ENCODE results near the gene KRTCAP3. TPM values are rescaled to one million over a fixed set of nuclear protein-coding genes. Genes with fewer than 3 reads are reported as not detected.

The KRTCAP3 gene
- total and polyA plus RNA-seq, 9 of the 15 experiments (the other 6 are each of a cell fraction or from before 2014, with no cell fraction given): 0.24 to 1.4 (median 0.73) TPM

DNA sequence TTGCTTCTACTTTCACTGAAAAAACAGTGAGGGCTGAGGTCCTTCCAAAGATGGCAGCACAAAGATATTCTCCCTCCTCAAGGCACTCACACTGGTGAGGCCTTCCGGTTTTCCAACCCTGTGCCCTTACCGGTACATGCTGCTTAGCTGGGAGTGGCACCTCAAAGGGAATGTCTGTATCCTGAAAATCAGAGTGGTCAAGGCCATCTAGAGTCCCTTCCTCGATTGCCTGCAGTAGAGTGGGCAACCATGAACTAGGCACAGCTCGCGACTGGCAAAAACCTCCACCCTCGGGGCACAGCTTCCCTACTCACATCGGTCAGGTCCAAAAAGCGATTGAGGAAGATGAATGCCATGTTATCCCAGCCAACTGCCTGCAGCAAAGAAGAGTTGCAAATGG lies 3.4 kb downstream of the KRTCAP3 start:
- no peak for TF ChIP-seq ARID3B (CRISPR knock-in tag; IDR thresholded peaks at IDR 0.05; ENCODE audit: borderline replicate concordance)
- TF ChIP-seq, protein P1, sequence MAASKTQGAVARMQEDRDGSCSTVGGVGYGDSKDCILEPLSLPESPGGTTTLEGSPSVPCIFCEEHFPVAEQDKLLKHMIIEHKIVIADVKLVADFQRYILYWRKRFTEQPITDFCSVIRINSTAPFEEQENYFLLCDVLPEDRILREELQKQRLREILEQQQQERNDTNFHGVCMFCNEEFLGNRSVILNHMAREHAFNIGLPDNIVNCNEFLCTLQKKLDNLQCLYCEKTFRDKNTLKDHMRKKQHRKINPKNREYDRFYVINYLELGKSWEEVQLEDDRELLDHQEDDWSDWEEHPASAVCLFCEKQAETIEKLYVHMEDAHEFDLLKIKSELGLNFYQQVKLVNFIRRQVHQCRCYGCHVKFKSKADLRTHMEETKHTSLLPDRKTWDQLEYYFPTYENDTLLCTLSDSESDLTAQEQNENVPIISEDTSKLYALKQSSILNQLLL (CRISPR knock-in tag; IDR thresholded peaks at IDR 0.05; ENCODE audit: borderline replicate concordance): no peak
- TF ChIP-seq, protein P2, sequence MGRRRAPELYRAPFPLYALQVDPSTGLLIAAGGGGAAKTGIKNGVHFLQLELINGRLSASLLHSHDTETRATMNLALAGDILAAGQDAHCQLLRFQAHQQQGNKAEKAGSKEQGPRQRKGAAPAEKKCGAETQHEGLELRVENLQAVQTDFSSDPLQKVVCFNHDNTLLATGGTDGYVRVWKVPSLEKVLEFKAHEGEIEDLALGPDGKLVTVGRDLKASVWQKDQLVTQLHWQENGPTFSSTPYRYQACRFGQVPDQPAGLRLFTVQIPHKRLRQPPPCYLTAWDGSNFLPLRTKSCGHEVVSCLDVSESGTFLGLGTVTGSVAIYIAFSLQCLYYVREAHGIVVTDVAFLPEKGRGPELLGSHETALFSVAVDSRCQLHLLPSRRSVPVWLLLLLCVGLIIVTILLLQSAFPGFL (CRISPR knock-in tag; IDR thresholded peaks at IDR 0.05): no peak
- no peak for TF ChIP-seq SOX6 (IDR thresholded peaks at IDR 0.05)
- H3K4me3 ChIP-seq: no peak overlapping the region
- no TSS peak for BruUV-seq (replicated peaks)
- CTCF ChIA-PET (ENCODE audit: low intra/inter-chr PET ratio): no interaction called here
- no peaks in the 10 kb centered on the region for H3K27me3 ChIP-seq (ENCODE audit: control insufficient read depth in 2 of 2, insufficient read depth in 2 of 2, low read length in 2 of 2)
- DNase-seq (ENCODE audit: extremely low read depth in 1 of 4, low spot score in 3 of 4) (no peak), ATAC-seq (no peak), FAIRE-seq (no peak)
- peaks cover 11 to 22% of the 10 kb centered on the region in 2 experiments; a peak in 4 of 5 replicates for H3K4me1 ChIP-seq (replicated peaks in 1 of 2; ENCODE audit: control insufficient read depth in 2 of 2, insufficient read depth in 2 of 2, low read length in 2 of 2)
- H3K9me1 ChIP-seq (ENCODE audit: control insufficient read depth, insufficient read depth, low read length): peaks cover 4% of the 10 kb centered on the region
- H3K36me3 ChIP-seq (ENCODE audit: control insufficient read depth, insufficient read depth, low read length): peaks cover 52% of the 10 kb centered on the region; the same call in 2 of the 3 replicates
- in situ Hi-C loops (cut with MboI) (no loop called here), intact Hi-C loops (cut with micrococcal nuclease) (no loop called here)
- no peak overlapping the region for H3K27ac ChIP-seq (ENCODE audit: extremely low read depth, low read depth, low read length)
- no peaks in the 10 kb centered on the region for H3K79me2 ChIP-seq (ENCODE audit: control insufficient read depth, insufficient read depth, low read length)
- POLR2A ChIA-PET: interaction anchor here (0.9 to 1.5 kb wide), 3 partner anchors 15 to 45 kb away, joined by 3 to 5 read pairs (median 5); partner anchors contain the start of gene PPM1G
- no peak overlapping the region for H2AFZ ChIP-seq (ENCODE audit: low read depth, low read length)
- no peaks in the 10 kb centered on the region for H4K20me1 ChIP-seq (replicated peaks; ENCODE audit: control insufficient read depth, insufficient read depth, low read length)
- H3K9ac ChIP-seq (ENCODE audit: insufficient read depth in 1 of 2, low read depth in 2 of 2, low read length in 2 of 2): no peak overlapping the region
- H3K9me3 ChIP-seq (replicated peaks; ENCODE audit: control insufficient read depth, insufficient read depth, low read depth, low read length): no peaks in the 10 kb centered on the region
- no peak overlapping the region for H3K4me2 ChIP-seq (ENCODE audit: insufficient read depth, low read length)
- WGBS (ENCODE audit: insufficient coverage, low coverage, missing lambda C conversion rate): 83% methylated on average over 8 of the region's 8 CpGs
